Fibroblast of the aortic adventitia (primary cell): Measurements from ENCODE around the gene ALK. TPM values are rescaled to one million over a fixed set of nuclear protein-coding genes. Genes with fewer than 3 reads are reported as not detected.
A peak's percentile ranks its signal among the peaks of the same experiment; 100 is the strongest.

Source experiments
- DNase-seq: peaks from one replicate; pipeline ENCODE4 v3.0.0-alpha.2; 2010; ENCODE audit warnings: low read depth
- H3K4me3 ChIP-seq: 2 replicates; pipeline ENCODE4 v1.5.1; 2011; ENCODE audit warnings: low read depth, mild to moderate bottlenecking, control low read depth, low read length, moderate library complexity
- total RNA-seq: library from RNA; depleted of rRNA; stranded (reverse); fragments of >200 nt; gene quantifications from 2 replicates; pipeline ENCODE4 v1.2.3, GENCODE V29; 2012; ENCODE audit warnings: low replicate concordance
- TF ChIP-seq, protein P1 (sequence below): IDR thresholded peaks from 2 replicates; pipeline ENCODE4 v1.5.1; 2011; ENCODE audit warnings: mild to moderate bottlenecking, low read length, control low read depth, inconsistent platforms; ENCODE audit not compliant: insufficient read depth

The ALK gene
- total RNA-seq, 1 donor = 0.27 TPM

DNA sequence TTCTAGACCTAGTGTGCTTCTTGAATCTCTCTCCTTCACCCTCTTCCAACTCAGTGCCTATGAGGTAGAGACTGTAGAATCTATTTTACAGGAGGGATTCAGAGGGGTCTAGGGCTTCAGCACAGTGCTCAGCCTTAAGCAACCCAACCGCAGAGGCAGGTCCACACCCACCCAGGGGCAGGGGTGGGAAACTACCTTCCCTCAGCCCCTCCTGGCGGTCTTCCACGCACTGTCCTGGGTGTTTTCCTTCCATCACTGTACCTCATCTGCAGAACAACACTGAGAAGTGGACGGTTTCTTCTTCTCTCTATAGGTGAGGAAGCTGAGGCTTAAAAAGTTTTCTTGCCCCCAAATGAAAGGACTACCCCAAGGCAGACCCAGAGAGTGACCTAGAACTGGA lies 222.3 kb downstream of the ALK start:
- H3K4me3 ChIP-seq = no peak overlapping the region
- TF ChIP-seq, protein P1, sequence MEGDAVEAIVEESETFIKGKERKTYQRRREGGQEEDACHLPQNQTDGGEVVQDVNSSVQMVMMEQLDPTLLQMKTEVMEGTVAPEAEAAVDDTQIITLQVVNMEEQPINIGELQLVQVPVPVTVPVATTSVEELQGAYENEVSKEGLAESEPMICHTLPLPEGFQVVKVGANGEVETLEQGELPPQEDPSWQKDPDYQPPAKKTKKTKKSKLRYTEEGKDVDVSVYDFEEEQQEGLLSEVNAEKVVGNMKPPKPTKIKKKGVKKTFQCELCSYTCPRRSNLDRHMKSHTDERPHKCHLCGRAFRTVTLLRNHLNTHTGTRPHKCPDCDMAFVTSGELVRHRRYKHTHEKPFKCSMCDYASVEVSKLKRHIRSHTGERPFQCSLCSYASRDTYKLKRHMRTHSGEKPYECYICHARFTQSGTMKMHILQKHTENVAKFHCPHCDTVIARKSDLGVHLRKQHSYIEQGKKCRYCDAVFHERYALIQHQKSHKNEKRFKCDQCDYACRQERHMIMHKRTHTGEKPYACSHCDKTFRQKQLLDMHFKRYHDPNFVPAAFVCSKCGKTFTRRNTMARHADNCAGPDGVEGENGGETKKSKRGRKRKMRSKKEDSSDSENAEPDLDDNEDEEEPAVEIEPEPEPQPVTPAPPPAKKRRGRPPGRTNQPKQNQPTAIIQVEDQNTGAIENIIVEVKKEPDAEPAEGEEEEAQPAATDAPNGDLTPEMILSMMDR = no peak
- no peak for DNase-seq

DNA sequence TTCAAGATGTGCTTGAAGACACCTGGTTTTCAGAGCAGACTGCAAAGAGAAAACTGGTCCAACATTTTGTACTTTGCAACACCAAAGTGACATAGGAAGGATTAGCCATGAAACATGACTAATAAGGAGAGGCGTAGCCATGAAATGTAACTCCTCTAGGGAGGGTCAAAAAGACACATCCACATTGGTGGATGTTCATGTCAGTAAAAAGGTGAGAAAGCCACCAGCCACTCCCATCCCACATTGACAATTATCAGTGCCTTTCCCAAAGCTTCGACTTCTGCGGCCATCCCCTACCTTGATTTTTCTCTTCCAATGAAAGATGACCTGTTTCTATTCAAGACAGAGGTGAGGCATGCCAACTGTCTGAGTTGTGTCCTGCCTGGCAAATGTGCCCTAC lies 223.2 kb downstream of the ALK start:
- DNase-seq = no peak
- no peak overlapping the region for H3K4me3 ChIP-seq
- TF ChIP-seq, protein P1 = no peak

GRCh38 chr2:29697715-29698114 lies 223.7 kb downstream of the ALK start:
- no peak overlapping the region for H3K4me3 ChIP-seq
- TF ChIP-seq, protein P1 = no peak
- peak; percentile 12 for DNase-seq

- no peak overlapping the region for H3K4me3 ChIP-seq
- TF ChIP-seq, protein P1 = no peak
- DNase-seq = no peak
These were observed 224.2 kb downstream of the ALK start for GRCh38 chr2:29697181-29697580.

GRCh38 chr2:29694741-29695140 lies 226.6 kb downstream of the ALK start:
- no peak for DNase-seq
- TF ChIP-seq, protein P1 = no peak
- no peak overlapping the region for H3K4me3 ChIP-seq

DNA sequence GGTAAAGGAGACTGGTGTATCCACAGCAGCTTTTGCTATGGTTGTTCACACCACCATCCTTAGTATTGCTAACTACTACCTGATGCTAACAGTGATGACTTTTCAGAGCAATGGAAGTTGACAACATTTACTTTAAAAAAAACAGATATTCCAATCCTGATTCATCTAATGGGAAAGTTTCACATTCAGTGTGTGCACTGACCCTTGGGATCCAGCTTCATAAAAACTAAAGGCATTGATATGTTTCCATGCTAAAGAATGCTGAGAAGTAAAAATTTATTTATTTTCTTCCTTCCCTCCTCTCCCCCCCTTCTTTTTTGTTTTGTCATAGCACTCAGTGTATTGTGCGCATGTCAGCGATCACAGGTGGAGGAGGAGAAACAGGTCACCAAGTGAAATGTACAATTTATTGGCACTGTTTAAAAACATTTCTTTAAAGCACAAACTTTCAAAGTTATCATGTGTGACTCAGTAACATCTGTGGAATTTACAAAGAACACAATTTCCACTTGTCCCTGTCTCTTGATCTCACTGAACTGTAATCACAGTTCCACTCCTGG lies 229.9 kb downstream of the ALK start:
- no peak for DNase-seq
- no peak overlapping the region for H3K4me3 ChIP-seq
- TF ChIP-seq, protein P1 = no peak

- DNase-seq = no peak
- TF ChIP-seq, protein P1 = no peak
- H3K4me3 ChIP-seq = no peak overlapping the region
These were observed 231.7 kb downstream of the ALK start for GRCh38 chr2:29689666-29690065.
